SU-DHL-6 (cell line): ENCODE data around the gene P3H2.

Experiments used
- CTCF ChIP-seq: fragments of 200-600 bp; sonication (generic); IDR thresholded peaks from one replicate; pipeline ENCODE4 v1.5.1; 2017; ENCODE audit warnings: antibody characterized with exemption, mild to moderate bottlenecking, low read length, moderate library complexity; ENCODE audit not compliant: insufficient read depth, poor library complexity, severe bottlenecking
- EZH2phosphoT487 ChIP-seq: fragments of 200-600 bp; sonication (generic), shearing (Covaris generic); conservative IDR thresholded peaks from 2 replicates; pipeline ENCODE4 v1.6.1; 2018; ENCODE audit warnings: mild to moderate bottlenecking, antibody characterized with exemption, low read length, moderate library complexity, mixed read lengths

DNA sequence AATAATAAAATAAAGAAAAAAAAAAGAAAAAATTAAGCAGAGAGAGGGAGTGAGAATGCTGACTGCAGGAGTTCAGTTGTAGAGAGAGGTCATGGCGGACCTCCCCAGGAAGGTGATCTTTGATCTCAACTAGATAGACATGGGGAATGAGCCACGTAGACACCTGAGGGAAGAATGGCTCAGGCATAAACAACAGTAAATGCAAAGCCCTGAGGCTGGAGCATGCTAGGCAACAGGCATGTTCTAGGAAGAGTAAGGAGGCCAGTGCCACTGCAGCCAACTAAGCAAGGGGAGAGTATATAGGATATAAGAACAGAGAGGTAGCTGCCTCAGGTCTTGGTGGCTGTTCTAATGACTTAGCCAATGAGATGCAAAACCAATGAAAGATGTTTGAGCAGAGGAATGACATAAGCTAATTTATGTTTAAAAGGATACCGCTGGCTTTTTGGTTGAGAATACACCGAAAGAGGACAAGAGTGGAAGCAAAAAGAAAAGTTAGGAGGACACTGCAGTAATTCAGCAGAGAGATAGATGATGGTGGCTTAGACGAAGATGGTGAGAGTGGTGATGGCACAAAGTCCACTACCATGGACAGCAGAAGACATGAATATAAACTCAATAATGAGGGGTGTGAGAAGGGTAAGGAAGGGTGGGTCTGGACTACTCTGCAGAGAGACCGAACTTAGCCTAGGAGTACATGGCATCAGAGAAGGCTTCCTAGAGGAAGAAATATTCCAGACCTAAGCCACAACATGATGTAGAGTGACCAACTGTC lies 174.6 kb downstream of the P3H2 start:
- TF ChIP-seq EZH2phosphoT487 (no peak), CTCF (no peak)
